ENCODE measurements around the gene CHIA. TPM values are rescaled to one million over a fixed set of nuclear protein-coding genes. Genes with fewer than 3 reads are reported as not detected.
"Not testable (repeated sequence)": the region's sequence is repeated elsewhere in the genome, so short reads cannot be mapped to it uniquely, and the experiment has no call there.

CHIA gene
- total RNA-seq, 6 experiments from 2014 or later: not detected

DNA sequence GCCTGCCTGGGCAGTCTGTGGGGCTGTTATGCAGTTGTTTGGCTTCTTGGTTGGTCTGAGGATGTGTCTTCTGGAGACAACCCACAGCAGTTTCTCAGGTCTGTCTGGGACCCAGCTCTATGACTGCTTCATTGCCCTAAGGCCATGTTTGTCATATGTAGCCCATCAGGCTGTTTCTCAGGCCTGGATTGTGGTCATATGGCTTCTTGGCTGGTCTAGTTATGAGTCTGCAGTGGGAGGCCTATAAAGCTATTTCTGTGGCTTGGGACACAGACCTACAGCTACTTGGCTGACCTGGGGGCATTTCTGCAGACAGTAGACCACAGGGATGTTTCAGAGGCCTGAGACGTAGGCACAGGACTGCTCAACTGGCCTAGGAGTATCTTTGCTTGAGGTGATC lies 41.5 kb downstream of the CHIA start:
- peaks cover 12% of the 10 kb centered on the region for H3K27me3 Mint-ChIP-seq (ENCODE audit: insufficient read depth)
- no peaks in the 10 kb centered on the region for H3K4me1 Mint-ChIP-seq (ENCODE audit: low read depth)
- peaks cover 5% of the 10 kb centered on the region; the same call in 1 of the 2 replicates for H3K36me3 Mint-ChIP-seq (ENCODE audit: low read depth)

DNA sequence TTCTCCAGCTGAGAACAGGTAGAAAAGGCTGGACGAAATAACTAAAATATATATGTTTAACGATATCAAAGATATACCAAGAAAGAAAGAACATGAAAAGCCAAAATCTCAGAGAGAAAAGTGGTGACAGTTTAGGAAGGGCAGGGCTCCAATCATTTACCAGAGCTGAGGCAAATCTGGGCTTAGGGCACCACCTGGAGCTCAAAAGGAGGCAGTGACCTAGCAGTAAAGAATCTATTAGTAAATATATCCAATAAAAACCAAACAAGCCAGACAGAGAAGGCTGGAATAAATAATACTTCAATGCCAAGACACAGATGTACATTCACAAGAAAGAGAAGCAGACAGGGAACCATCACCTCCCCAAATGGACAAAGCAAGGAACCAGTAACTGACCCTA lies 43.5 kb downstream of the CHIA start:
- H3K27ac Mint-ChIP-seq: no peak overlapping the region
- DNase-seq: peak; percentile 40
- no peaks in the 10 kb centered on the region for H3K36me3 Mint-ChIP-seq (ENCODE audit: low read depth)
- H3K4me3 Mint-ChIP-seq: no peak overlapping the region
- TF ChIP-seq, protein P1, sequence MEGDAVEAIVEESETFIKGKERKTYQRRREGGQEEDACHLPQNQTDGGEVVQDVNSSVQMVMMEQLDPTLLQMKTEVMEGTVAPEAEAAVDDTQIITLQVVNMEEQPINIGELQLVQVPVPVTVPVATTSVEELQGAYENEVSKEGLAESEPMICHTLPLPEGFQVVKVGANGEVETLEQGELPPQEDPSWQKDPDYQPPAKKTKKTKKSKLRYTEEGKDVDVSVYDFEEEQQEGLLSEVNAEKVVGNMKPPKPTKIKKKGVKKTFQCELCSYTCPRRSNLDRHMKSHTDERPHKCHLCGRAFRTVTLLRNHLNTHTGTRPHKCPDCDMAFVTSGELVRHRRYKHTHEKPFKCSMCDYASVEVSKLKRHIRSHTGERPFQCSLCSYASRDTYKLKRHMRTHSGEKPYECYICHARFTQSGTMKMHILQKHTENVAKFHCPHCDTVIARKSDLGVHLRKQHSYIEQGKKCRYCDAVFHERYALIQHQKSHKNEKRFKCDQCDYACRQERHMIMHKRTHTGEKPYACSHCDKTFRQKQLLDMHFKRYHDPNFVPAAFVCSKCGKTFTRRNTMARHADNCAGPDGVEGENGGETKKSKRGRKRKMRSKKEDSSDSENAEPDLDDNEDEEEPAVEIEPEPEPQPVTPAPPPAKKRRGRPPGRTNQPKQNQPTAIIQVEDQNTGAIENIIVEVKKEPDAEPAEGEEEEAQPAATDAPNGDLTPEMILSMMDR (IDR thresholded peaks at IDR 0.05): peak; percentile 79
- H3K27me3 Mint-ChIP-seq (ENCODE audit: insufficient read depth): peaks cover 10% of the 10 kb centered on the region
- no peaks in the 10 kb centered on the region for H3K4me1 Mint-ChIP-seq (ENCODE audit: low read depth)
- no peaks in the 10 kb centered on the region; the same call in 1 of the 2 replicates for H3K9me3 Mint-ChIP-seq

More for the DNA sequence above, 41.5 kb downstream of the CHIA start:
- TF ChIP-seq, protein P1 (IDR thresholded peaks at IDR 0.05): no peak
- Mint-ChIP-seq H3K9me3 (peaks cover 15% of the 10 kb centered on the region), H3K4me3 (no peak overlapping the region), H3K27ac (no peak overlapping the region)
- no peak for DNase-seq

DNA sequence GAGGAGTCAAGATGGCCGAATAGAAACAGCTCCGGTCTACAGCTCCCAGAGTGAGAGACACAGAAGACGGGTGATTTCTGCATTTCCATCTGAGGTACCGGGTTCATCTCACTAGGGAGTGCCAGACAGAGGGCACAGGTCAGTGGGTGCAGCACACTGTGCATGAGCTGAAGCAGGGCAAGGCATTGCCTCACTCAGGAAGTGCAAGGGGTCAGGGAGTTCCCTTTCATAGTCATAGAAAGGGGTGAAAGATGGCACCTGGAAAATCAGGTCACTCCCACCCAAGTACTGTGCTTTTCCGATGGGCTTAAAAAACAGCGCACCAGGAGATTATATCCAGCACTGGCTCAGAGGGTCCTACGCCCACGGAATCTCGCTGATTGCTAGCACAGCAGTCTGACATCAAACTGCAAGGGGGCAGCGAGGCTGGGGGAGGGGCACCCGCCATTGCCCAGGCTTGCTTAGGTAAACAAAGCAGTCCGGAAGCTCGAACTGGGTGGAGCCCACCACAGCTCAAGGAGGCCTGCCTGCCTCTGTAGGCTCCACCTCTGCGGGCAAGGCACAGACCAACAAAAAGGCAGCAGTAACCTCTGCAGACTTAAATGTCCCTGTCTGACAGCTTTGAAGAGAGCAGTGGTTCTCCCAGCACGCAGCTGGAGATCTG lies 44.7 kb downstream of the CHIA start:
- not testable (repeated sequence) for H3K36me3 Mint-ChIP-seq (ENCODE audit: low read depth); H3K27ac Mint-ChIP-seq; H3K9me3 Mint-ChIP-seq; H3K4me3 Mint-ChIP-seq; DNase-seq; H3K27me3 Mint-ChIP-seq (ENCODE audit: insufficient read depth); H3K4me1 Mint-ChIP-seq (ENCODE audit: low read depth)

DNA sequence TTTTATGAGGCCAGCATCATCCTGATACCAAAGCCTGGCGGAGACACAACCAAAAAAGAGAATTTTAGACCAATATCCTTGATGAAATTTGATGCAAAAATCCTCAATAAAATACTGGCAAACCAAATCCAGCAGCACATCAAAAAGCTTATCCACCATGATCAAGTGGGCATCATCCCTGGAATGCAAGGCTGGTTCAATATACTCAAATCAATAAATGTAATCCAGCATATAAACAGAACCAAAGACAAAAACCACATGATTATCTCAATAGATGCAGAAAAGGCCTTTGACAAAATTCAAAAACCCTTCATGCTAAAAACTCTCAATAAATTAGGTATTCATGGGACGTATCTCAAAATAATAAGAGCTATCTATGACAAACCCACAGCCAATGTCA lies 48.2 kb downstream of the CHIA start:
- not testable (repeated sequence) for H3K36me3 Mint-ChIP-seq (ENCODE audit: low read depth); DNase-seq; H3K27ac Mint-ChIP-seq; H3K27me3 Mint-ChIP-seq (ENCODE audit: insufficient read depth); H3K9me3 Mint-ChIP-seq; H3K4me1 Mint-ChIP-seq (ENCODE audit: low read depth); H3K4me3 Mint-ChIP-seq

DNA sequence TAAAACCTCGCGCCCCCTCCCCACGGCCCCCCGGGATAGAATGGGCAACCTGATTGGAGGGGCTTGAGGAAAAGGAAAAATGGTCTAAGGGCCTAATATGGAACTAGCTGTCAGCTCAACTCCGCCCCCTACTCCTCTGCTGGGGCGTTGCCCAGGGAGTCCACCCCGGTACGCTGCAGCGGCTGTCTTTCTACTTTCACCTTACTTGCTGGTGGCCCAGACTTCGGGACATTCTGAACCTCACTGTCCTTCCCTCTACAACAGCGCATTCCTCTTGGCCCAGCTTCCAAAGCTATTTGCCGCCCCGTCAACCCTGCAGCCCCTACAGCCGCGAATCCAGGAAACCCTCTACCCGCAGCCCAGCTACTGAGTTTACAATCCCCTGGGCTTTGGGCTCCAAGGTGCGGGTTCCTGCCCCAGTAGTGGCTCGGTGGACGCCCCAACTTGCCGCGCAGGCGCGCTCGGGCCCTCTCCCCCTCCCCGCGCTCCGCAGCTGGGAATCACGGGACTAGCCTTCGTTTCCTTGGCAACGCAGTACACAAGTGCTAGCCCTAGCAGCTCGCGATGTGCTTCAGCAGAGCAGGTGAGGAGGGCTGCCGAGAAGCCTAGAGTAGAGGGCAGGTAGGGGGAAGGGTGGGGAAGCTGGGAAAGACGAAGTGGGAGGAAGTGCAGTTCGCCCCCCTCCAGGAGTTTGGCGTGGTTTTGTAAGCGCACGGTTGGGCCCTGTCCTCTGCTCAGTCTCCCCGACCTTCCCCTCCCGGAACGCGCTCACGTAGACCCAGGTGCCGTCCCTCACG lies 55.6 kb downstream of the CHIA start:
- Mint-ChIP-seq H3K9me3 (no peaks in the 10 kb centered on the region), H3K27me3 (ENCODE audit: insufficient read depth) (peaks cover 11% of the 10 kb centered on the region; the same call in 1 of the 2 replicates), H3K4me3 (peak overlapping the region; percentile 86), H3K27ac (peak overlapping the region; percentile 42; the same call in 1 of the 2 replicates), H3K4me1 (ENCODE audit: low read depth) (peaks cover 12% of the 10 kb centered on the region), H3K36me3 (ENCODE audit: low read depth) (no peaks in the 10 kb centered on the region)
- peak; percentile 60 for DNase-seq
- TF ChIP-seq, protein P1 (IDR thresholded peaks at IDR 0.05): no peak

DNA sequence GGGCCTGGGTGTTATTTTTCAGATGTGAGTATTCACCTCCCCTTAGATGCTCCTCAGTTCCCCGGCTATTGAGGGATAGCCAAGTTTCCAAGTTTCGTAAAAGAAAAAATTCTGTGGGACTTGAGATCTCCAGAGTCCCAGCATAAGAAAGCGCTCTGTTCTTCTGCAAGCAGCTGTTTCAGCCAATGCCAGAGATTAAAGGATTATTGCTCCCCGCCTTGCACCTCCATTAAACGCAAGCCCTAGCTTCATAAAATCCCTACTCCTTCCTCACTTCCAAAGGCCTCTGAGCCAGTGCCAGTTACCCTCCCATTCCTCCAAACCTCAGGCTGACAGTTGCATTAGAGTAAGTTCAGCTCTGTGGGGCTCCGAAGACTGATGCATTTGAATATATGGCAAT lies 56.4 kb downstream of the CHIA start:
- no peak for DNase-seq
- no peaks in the 10 kb centered on the region for H3K9me3 Mint-ChIP-seq
- no peaks in the 10 kb centered on the region for H3K36me3 Mint-ChIP-seq (ENCODE audit: low read depth)
- peak overlapping the region; percentile 86 for H3K4me3 Mint-ChIP-seq
- TF ChIP-seq, protein P1 (IDR thresholded peaks at IDR 0.05): no peak
- H3K27ac Mint-ChIP-seq: peak overlapping the region; percentile 42; the same call in 1 of the 2 replicates
- peaks cover 11% of the 10 kb centered on the region; the same call in 1 of the 2 replicates for H3K27me3 Mint-ChIP-seq (ENCODE audit: insufficient read depth)
- peaks cover 12% of the 10 kb centered on the region for H3K4me1 Mint-ChIP-seq (ENCODE audit: low read depth)
